B cell (primary cell): ENCODE data around the gene CDH5. TPM values are rescaled to one million over a fixed set of nuclear protein-coding genes. Genes with fewer than 3 reads are reported as not detected.

Experiments
- ATAC-seq: fragments of 200-7000 bp; cut with Tn5 transposase; one replicate; pipeline ENCODE4 v1.10.0; 2021; ENCODE audit warnings: low read depth, mild to moderate bottlenecking, moderate number of reproducible peaks, moderate library complexity
- CTCF ChIA-PET: fragments of 350-600 bp; sonication (Branson Sonifier 250); formaldehyde crosslinking; loops from one replicate; lab custom pipeline; 2021; ENCODE audit warnings: antibody characterized with exemption, inconsistent platforms; lab: Charles Lee
- POLR2A ChIA-PET: fragments of 350-600 bp; sonication (Branson Sonifier 250); formaldehyde crosslinking; loops from one replicate; lab custom pipeline; 2021; ENCODE audit warnings: antibody characterized with exemption; lab: Charles Lee
- DNase-seq: peaks from one replicate; pipeline ENCODE4 v3.0.0; 2013
- H2AFZ ChIP-seq: 2 replicates; pipeline ENCODE4 v1.6.1; 2012; ENCODE audit warnings: mild to moderate bottlenecking, low read depth, low read length; ENCODE audit not compliant: insufficient read depth, poor library complexity, severe bottlenecking
- H3K27ac ChIP-seq, 2 donors: 1 replicate in 1 of 2; 2 replicates in 1 of 2; pipeline ENCODE4 v1.5.1; 2012 to 2013; ENCODE audit warnings: low read length in 2 of 2, mild to moderate bottlenecking in 2 of 2, moderate library complexity in 1 of 2
- H3K27me3 ChIP-seq, 4 experiments: fragments of 200-600 bp in 1 of 4; sonication (generic) in 1 of 4; replicated peaks in 1 of 4; 1 replicate in 2 of 4; 2 replicates in 2 of 4; pipeline versions ENCODE4 v1.6.1 to v1.7.0; 2013 to 2016; ENCODE audit warnings: low read length in 3 of 4, mild to moderate bottlenecking in 2 of 4, mixed read lengths in 1 of 4, moderate library complexity in 1 of 4; ENCODE audit not compliant: insufficient read depth in 4 of 4, control insufficient read depth in 3 of 4; ENCODE audit errors: control extremely low read depth in 1 of 4
- H3K36me3 ChIP-seq, 2 experiments: replicated peaks in 1 of 2; 1 replicate in 1 of 2; 2 replicates in 1 of 2; pipeline versions ENCODE4 v1.6.1 to v1.7.1; 2013; ENCODE audit warnings: low read length in 1 of 2; ENCODE audit not compliant: insufficient read depth in 2 of 2, control insufficient read depth in 1 of 2; ENCODE audit errors: control extremely low read depth in 1 of 2, extremely low read depth in 1 of 2
- H3K4me1 ChIP-seq, 2 donors: fragments of 200-600 bp in 1 of 2; sonication (generic) in 1 of 2; 1 replicate in 1 of 2; 2 replicates in 1 of 2; pipeline versions ENCODE4 v1.5.1 to v1.6.1; 2013 to 2017; ENCODE audit warnings: low read length in 2 of 2; ENCODE audit not compliant: control insufficient read depth in 2 of 2, insufficient read depth in 2 of 2
- H3K4me2 ChIP-seq: replicated peaks from 2 replicates; pipeline ENCODE3; 2012; ENCODE audit warnings: mild to moderate bottlenecking, low read depth, low read length; ENCODE audit not compliant: poor library complexity, severe bottlenecking
- H3K4me3 ChIP-seq, 5 experiments: fragments of 200-600 bp in 1 of 5; sonication (generic) in 1 of 5; 1 replicate in 3 of 5; 2 replicates in 2 of 5; pipeline versions ENCODE4 v1.5.1 to v1.7.0; 2011 to 2016; ENCODE audit warnings: low read length in 4 of 5, mild to moderate bottlenecking in 4 of 5, low read depth in 2 of 5, control low read depth in 1 of 5, moderate library complexity in 1 of 5; ENCODE audit not compliant: insufficient read depth in 1 of 5; ENCODE audit errors: control extremely low read depth in 1 of 5, extremely low read depth in 1 of 5
- H3K79me2 ChIP-seq: fragments of 200-600 bp; sonication (generic); one replicate; pipeline ENCODE4 v1.6.0; 2016; ENCODE audit warnings: low read length; ENCODE audit not compliant: control insufficient read depth, insufficient read depth
- H3K9ac ChIP-seq: fragments of 200-600 bp; sonication (generic); 2 replicates; pipeline ENCODE4 v1.6.1; 2017; ENCODE audit warnings: mild to moderate bottlenecking, low read length, moderate library complexity
- H3K9me3 ChIP-seq, 3 donors: one replicate each; pipeline versions ENCODE4 v1.6.1 to v1.7.1; 2013; ENCODE audit warnings: low read length in 2 of 3; ENCODE audit not compliant: control insufficient read depth in 2 of 3, insufficient read depth in 1 of 3; ENCODE audit errors: control extremely low read depth in 1 of 3
- H4K20me1 ChIP-seq: 2 replicates; pipeline ENCODE4 v1.6.0; 2012; ENCODE audit warnings: mild to moderate bottlenecking, low read length; ENCODE audit not compliant: insufficient read depth, control insufficient read depth, poor library complexity, severe bottlenecking
- H3K27ac Mint-ChIP-seq: one replicate; pipeline ENCODE4 v1.8.0; 2021; ENCODE audit warnings: mixed read lengths
- H3K27me3 Mint-ChIP-seq: one replicate; pipeline ENCODE4 v1.8.0; 2021; ENCODE audit warnings: mixed read lengths
- H3K4me1 Mint-ChIP-seq: one replicate; pipeline ENCODE4 v1.8.0; 2021; ENCODE audit warnings: mixed read lengths
- H3K4me3 Mint-ChIP-seq: one replicate; pipeline ENCODE4 v1.8.0; 2021; ENCODE audit warnings: mixed read lengths
- H3K9me3 Mint-ChIP-seq: one replicate; pipeline ENCODE4 v1.8.0; 2022; ENCODE audit warnings: mixed read lengths; ENCODE audit not compliant: insufficient read depth
- EZH2 ChIP-seq: IDR thresholded peaks from 2 replicates; pipeline ENCODE4 v1.6.1; 2012; ENCODE audit warnings: borderline replicate concordance, low read depth, mild to moderate bottlenecking, moderate library complexity, low read length; ENCODE audit not compliant: insufficient read depth, poor library complexity, severe bottlenecking
- WGBS: methylation state at CpG from one replicate; pipeline ENCODE4 v1.1.5; 2013; ENCODE audit warnings: missing lambda C conversion rate; ENCODE audit not compliant: insufficient coverage; 5-methylcytosine and 5-hydroxymethylcytosine counted together
- intact Hi-C: fragments of 100-400 bp; cut with micrococcal nuclease; formaldehyde crosslinking; loops from one replicate; pipeline ENCODE4 v1.10.0; 2022
- polyA plus RNA-seq: library from polyadenylated mRNA; depleted of rRNA; stranded (reverse); fragments of >200 nt; gene quantifications from 2 replicates; pipeline ENCODE4 v1.2.3, GENCODE V29; 2012
- total RNA-seq, 2 donors: library from RNA; stranded (reverse); fragments of 120-200 nt in 1 of 2; gene quantifications; 1 replicate in 1 of 2; 2 replicates in 1 of 2; pipeline versions ENCODE4 v1.2.3 to v1.2.4, GENCODE V29; 2013 to 2022
- TF ChIP-seq, protein P1 (sequence below): fragments of 200-600 bp; IDR thresholded peaks from one replicate; pipeline ENCODE4 v1.8.0; 2022; ENCODE audit warnings: antibody characterized with exemption, mild to moderate bottlenecking

The CDH5 gene
- total and polyA plus RNA-seq, 2 donors (not counting 1 experiment from before 2014, with no cell fraction given): not detected

DNA sequence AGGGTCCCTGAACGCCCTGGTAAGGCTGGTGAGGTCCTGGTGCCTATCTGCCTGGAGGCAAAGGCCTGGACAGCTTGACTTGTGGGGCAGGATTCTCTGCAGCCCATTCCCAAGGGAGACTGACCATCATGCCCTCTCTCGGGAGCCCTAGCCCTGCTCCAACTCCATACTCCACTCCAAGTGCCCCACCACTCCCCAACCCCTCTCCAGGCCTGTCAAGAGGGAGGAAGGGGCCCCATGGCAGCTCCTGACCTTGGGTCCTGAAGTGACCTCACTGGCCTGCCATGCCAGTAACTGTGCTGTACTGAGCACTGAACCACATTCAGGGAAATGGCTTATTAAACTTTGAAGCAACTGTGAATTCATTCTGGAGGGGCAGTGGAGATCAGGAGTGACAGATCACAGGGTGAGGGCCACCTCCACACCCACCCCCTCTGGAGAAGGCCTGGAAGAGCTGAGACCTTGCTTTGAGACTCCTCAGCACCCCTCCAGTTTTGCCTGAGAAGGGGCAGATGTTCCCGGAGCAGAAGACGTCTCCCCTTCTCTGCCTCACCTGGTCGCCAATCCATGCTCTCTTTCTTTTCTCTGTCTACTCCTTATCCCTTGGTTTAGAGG lies 37.1 kb downstream of the CDH5 start:
- H3K4me1 Mint-ChIP-seq: peaks cover 14% of the 10 kb centered on the region
- no peak overlapping the region for H2AFZ ChIP-seq
- H3K4me1 ChIP-seq: peaks cover 16 to 17% of the 10 kb centered on the region in 2 donors
- ATAC-seq (no peak), DNase-seq (no peak)
- peaks cover 0 to 25% (median 12%) of the 10 kb centered on the region in 4 experiments for H3K27me3 ChIP-seq
- H3K9ac ChIP-seq: no peak overlapping the region
- no peaks in the 10 kb centered on the region for H3K9me3 Mint-ChIP-seq
- POLR2A ChIA-PET: no interaction called here
- H3K9me3 ChIP-seq: no peaks in the 10 kb centered on the region
- no peak overlapping the region for H3K27ac Mint-ChIP-seq
- intact Hi-C loops: no loop called here
- H3K4me3 ChIP-seq: no peak overlapping the region
- H3K79me2 ChIP-seq: no peaks in the 10 kb centered on the region
- no peak overlapping the region for H3K4me2 ChIP-seq
- TF ChIP-seq, protein P1, sequence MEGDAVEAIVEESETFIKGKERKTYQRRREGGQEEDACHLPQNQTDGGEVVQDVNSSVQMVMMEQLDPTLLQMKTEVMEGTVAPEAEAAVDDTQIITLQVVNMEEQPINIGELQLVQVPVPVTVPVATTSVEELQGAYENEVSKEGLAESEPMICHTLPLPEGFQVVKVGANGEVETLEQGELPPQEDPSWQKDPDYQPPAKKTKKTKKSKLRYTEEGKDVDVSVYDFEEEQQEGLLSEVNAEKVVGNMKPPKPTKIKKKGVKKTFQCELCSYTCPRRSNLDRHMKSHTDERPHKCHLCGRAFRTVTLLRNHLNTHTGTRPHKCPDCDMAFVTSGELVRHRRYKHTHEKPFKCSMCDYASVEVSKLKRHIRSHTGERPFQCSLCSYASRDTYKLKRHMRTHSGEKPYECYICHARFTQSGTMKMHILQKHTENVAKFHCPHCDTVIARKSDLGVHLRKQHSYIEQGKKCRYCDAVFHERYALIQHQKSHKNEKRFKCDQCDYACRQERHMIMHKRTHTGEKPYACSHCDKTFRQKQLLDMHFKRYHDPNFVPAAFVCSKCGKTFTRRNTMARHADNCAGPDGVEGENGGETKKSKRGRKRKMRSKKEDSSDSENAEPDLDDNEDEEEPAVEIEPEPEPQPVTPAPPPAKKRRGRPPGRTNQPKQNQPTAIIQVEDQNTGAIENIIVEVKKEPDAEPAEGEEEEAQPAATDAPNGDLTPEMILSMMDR: no peak
- no peaks in the 10 kb centered on the region for H4K20me1 ChIP-seq
- no peak overlapping the region for H3K27ac ChIP-seq
- no peak overlapping the region for H3K4me3 Mint-ChIP-seq
- H3K36me3 ChIP-seq: no peaks in the 10 kb centered on the region
- WGBS: 81% methylated on average over 5 of the region's 5 CpGs
- CTCF ChIA-PET: interaction anchor here (1.0 to 5.3 kb wide), 10 partner anchors 10 to 464 kb away, joined by 3 to 87 read pairs (median 6); no protein-coding TSS in a partner anchor
- peaks cover 41% of the 10 kb centered on the region for H3K27me3 Mint-ChIP-seq

DNA sequence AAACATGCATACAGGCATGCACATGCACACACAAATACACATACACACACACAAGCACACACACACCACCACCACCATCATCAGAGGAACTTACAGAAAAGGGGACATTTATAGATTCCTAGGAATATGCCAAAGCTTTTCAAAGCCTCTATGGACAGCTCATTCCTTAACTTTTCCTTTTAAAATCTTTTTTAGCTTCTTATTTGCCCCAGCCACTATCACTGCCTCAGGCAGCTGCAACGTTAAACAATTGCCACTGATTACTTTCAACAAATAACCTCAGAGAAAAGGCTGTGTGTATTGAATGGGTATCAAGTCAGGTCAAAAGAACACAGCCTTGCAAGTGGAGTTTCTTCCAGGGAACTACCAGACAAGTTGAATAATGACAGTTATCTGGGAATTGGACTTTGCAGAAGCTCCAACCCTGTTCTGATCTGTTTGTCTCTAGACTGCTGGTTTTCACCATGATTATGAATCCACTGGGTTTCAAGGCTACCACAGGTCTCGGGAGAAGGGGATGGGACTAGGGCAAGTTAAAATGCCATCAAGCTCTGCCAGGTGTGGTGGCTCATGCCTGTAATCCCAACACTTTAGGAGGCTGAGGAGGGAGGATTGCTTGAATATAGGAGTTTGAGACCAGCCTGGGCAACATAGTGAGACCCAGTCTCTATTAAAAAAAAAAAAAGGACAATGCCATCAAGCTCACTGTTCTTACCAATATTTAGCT lies 38.7 kb downstream of the CDH5 start:
- no peak overlapping the region for H3K4me2 ChIP-seq
- no peaks in the 10 kb centered on the region for H3K9me3 ChIP-seq
- TF ChIP-seq, protein P1: no peak
- TF ChIP-seq EZH2: no peak
- H3K4me3 ChIP-seq: no peak overlapping the region
- H3K9ac ChIP-seq: no peak overlapping the region
- Mint-ChIP-seq H3K4me1 (peaks cover 14% of the 10 kb centered on the region), H3K4me3 (no peak overlapping the region), H3K27me3 (peaks cover 44% of the 10 kb centered on the region), H3K27ac (no peak overlapping the region), H3K9me3 (no peaks in the 10 kb centered on the region)
- peaks cover 0 to 24% (median 17%) of the 10 kb centered on the region in 4 experiments for H3K27me3 ChIP-seq
- no peaks in the 10 kb centered on the region for H3K79me2 ChIP-seq
- intact Hi-C loops: no loop called here
- 100% methylated on average over 1 of the region's 2 CpGs for whole genome bisulfite sequencing
- H4K20me1 ChIP-seq: no peaks in the 10 kb centered on the region
- DNase-seq: no peak
- no peak for ATAC-seq
- no peaks in the 10 kb centered on the region for H3K36me3 ChIP-seq
- CTCF ChIA-PET: interaction anchor here (0.6 to 5.3 kb wide), 30 partner anchors 9 to 468 kb away, joined by 3 to 87 read pairs (median 5); partner anchors contain the start of genes CKLF, CMTM3 and CMTM4
- H3K4me1 ChIP-seq: peaks cover 16 to 18% of the 10 kb centered on the region in 2 donors
- no peak overlapping the region for H3K27ac ChIP-seq
- POLR2A ChIA-PET: no interaction called here
- H2AFZ ChIP-seq: no peak overlapping the region
